Skeletal muscle tissue (tissue), 4 donors: Measurements from ENCODE around the gene ANXA4. TPM values are rescaled to one million over a fixed set of nuclear protein-coding genes. Genes with fewer than 3 reads are reported as not detected.

Experiments used
- H3K27ac ChIP-seq: one replicate; pipeline ENCODE4 v1.7.0; 2013; ENCODE audit warnings: mild to moderate bottlenecking, low read depth, low read length, inconsistent platforms
- H3K27me3 ChIP-seq, 3 donors: one replicate each; pipeline ENCODE4 v1.7.0; 2013; ENCODE audit warnings: low read length in 3 of 3; ENCODE audit not compliant: control insufficient read depth in 3 of 3, insufficient read depth in 3 of 3
- H3K36me3 ChIP-seq, 3 donors: one replicate each; pipeline ENCODE4 v1.7.0; 2013; ENCODE audit warnings: low read length in 3 of 3; ENCODE audit not compliant: control insufficient read depth in 3 of 3, insufficient read depth in 3 of 3
- H3K4me1 ChIP-seq, 3 donors: one replicate each; pipeline ENCODE4 v1.7.0; 2013; ENCODE audit warnings: low read length in 3 of 3, mild to moderate bottlenecking in 3 of 3; ENCODE audit not compliant: control insufficient read depth in 3 of 3, insufficient read depth in 3 of 3
- H3K4me3 ChIP-seq, 3 donors: one replicate each; pipeline ENCODE4 v1.7.0; 2013; ENCODE audit warnings: low read length in 3 of 3
- H3K9ac ChIP-seq, 3 donors: one replicate each; pipeline ENCODE4 v1.7.0; 2013; ENCODE audit warnings: low read length in 3 of 3, mild to moderate bottlenecking in 3 of 3, moderate library complexity in 2 of 3, low read depth in 1 of 3
- H3K9me3 ChIP-seq, 3 donors: one replicate each; pipeline ENCODE4 v1.7.0; 2013; ENCODE audit warnings: low read length in 3 of 3; ENCODE audit not compliant: control insufficient read depth in 3 of 3
- total RNA-seq: library from RNA; depleted of rRNA; stranded (reverse); fragments of >200 nt; gene quantifications from one replicate; pipeline ENCODE4 v1.2.3, GENCODE V29; 2014
- donor health status: Osteomylitis.

The ANXA4 gene
- total RNA-seq, 1 donor from 2014 or later: 18.8 TPM

GRCh38 chr2:69774984-69775982 lies 33.3 kb downstream of the ANXA4 start:
- Histone ChIP-seq H3K36me3 (no peaks in the 10 kb centered on the region), H3K27ac (no peak overlapping the region), H3K9me3 (peaks cover 0 to 3% (median 0%) of the 10 kb centered on the region in 3 donors), H3K4me3 (no peak overlapping the region), H3K9ac (no peak overlapping the region), H3K27me3 (no peaks in the 10 kb centered on the region), H3K4me1 (peaks cover 16 to 39% (median 25%) of the 10 kb centered on the region in 3 donors)

DNA sequence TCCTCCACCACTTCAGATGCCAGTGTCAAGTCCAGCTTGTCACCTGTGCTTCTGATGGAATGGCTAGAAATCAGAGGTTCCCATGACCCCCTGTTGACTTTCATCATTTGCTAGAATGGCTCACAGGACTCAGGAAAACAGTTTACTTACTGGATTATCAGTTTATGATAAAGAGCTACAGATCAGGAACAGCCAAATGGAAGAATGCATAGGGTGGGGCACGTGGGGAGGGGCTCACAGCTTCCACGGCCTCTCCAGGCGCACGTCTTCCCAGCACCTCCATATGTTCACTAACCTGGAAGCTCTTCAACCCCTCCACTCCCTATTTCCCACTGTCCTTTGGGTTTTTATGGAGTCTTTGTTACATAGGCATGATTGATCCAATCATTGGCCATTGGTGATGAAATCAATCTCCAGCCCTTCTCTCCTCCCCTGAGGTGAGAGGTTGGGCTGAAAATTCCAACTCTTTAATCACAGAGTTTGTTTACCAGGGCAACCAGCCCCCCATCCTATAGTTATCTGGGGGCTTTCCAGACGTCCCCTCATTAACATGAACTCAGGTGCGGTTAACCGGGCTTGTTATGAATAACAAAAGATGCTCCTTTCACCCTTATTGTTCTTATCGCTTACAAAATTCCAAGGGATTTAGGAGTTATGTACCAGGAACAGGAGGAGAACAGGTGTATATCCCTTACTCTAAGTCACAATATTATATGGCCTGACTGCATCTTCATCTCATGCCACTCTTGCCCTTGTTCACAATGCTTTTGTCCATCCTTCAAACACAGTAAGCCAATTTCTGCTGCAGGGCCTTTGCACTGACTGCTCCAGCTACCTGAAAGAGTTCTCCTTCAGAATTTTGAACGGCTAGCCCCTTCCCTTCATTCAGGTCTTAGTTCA lies 35.2 kb downstream of the ANXA4 start:
- peaks cover 0 to 3% (median 0%) of the 10 kb centered on the region in 3 donors for H3K9me3 ChIP-seq

GRCh38 chr2:69777786-69778105 lies 35.8 kb downstream of the ANXA4 start:
- H3K9me3 ChIP-seq: peaks cover 0 to 3% (median 0%) of the 10 kb centered on the region in 3 donors
- no peak overlapping the region for H3K4me3 ChIP-seq
- peaks cover 6 to 35% (median 25%) of the 10 kb centered on the region in 3 donors for H3K4me1 ChIP-seq
- H3K27ac ChIP-seq: no peak overlapping the region
- H3K36me3 ChIP-seq: no peaks in the 10 kb centered on the region
- no peak overlapping the region for H3K9ac ChIP-seq
- no peaks in the 10 kb centered on the region for H3K27me3 ChIP-seq

More for the DNA sequence above, 35.2 kb downstream of the ANXA4 start:
- Histone ChIP-seq H3K27me3 (no peaks in the 10 kb centered on the region), H3K4me3 (no peak overlapping the region), H3K27ac (no peak overlapping the region), H3K4me1 (peaks cover 8 to 38% (median 28%) of the 10 kb centered on the region in 3 donors), H3K36me3 (no peaks in the 10 kb centered on the region), H3K9ac (no peak overlapping the region)

GRCh38 chr2:69779258-69780001 lies 37.5 kb downstream of the ANXA4 start:
- Histone ChIP-seq H3K4me3 (no peak overlapping the region), H3K9ac (no peak overlapping the region), H3K27ac (peak overlapping the region; percentile 21), H3K27me3 (no peaks in the 10 kb centered on the region), H3K36me3 (no peaks in the 10 kb centered on the region), H3K4me1 (peaks cover 6 to 28% (median 20%) of the 10 kb centered on the region in 3 donors), H3K9me3 (peaks cover 0 to 3% (median 0%) of the 10 kb centered on the region in 3 donors)

GRCh38 chr2:69780921-69781320 lies 39.0 kb downstream of the ANXA4 start:
- Histone ChIP-seq H3K27ac (no peak overlapping the region), H3K9ac (no peak overlapping the region), H3K27me3 (no peaks in the 10 kb centered on the region), H3K9me3 (peaks cover 0 to 3% (median 0%) of the 10 kb centered on the region in 3 donors), H3K4me1 (peaks cover 6 to 23% (median 14%) of the 10 kb centered on the region in 3 donors), H3K4me3 (no peak overlapping the region), H3K36me3 (no peaks in the 10 kb centered on the region)

- H3K9ac ChIP-seq: no peak overlapping the region
- H3K4me3 ChIP-seq: no peak overlapping the region
- H3K27me3 ChIP-seq: no peaks in the 10 kb centered on the region
- H3K4me1 ChIP-seq: peaks cover 6 to 23% (median 14%) of the 10 kb centered on the region in 3 donors
- H3K36me3 ChIP-seq: no peaks in the 10 kb centered on the region
- peaks cover 0 to 3% (median 0%) of the 10 kb centered on the region in 3 donors for H3K9me3 ChIP-seq
- H3K27ac ChIP-seq: peak overlapping the region; percentile 53
These were observed 39.7 kb downstream of the ANXA4 start for GRCh38 chr2:69781321-69782248.

GRCh38 chr2:69784228-69784627 lies 42.3 kb downstream of the ANXA4 start:
- Histone ChIP-seq H3K27ac (no peak overlapping the region), H3K9ac (no peak overlapping the region), H3K4me1 (peaks cover 9 to 23% (median 13%) of the 10 kb centered on the region in 3 donors), H3K4me3 (no peak overlapping the region), H3K27me3 (no peaks in the 10 kb centered on the region), H3K9me3 (no peaks in the 10 kb centered on the region), H3K36me3 (peaks cover 4 to 9% (median 5%) of the 10 kb centered on the region in 3 donors)

GRCh38 chr2:69785358-69785757 lies 43.4 kb downstream of the ANXA4 start:
- H3K4me1 ChIP-seq: peaks cover 15 to 25% (median 16%) of the 10 kb centered on the region in 3 donors

More at GRCh38 chr2:69785358-69785757, 43.4 kb downstream of the ANXA4 start:
- no peak overlapping the region for H3K4me3 ChIP-seq
- no peaks in the 10 kb centered on the region for H3K27me3 ChIP-seq
- peaks cover 4 to 9% (median 5%) of the 10 kb centered on the region in 3 donors for H3K36me3 ChIP-seq
- H3K9me3 ChIP-seq: no peaks in the 10 kb centered on the region
- no peak overlapping the region for H3K9ac ChIP-seq
- no peak overlapping the region for H3K27ac ChIP-seq
